ENCODE results near the gene TNFRSF25. TPM values are rescaled to one million over a fixed set of nuclear protein-coding genes. Genes with fewer than 3 reads are reported as not detected.

The TNFRSF25 gene, protein sequence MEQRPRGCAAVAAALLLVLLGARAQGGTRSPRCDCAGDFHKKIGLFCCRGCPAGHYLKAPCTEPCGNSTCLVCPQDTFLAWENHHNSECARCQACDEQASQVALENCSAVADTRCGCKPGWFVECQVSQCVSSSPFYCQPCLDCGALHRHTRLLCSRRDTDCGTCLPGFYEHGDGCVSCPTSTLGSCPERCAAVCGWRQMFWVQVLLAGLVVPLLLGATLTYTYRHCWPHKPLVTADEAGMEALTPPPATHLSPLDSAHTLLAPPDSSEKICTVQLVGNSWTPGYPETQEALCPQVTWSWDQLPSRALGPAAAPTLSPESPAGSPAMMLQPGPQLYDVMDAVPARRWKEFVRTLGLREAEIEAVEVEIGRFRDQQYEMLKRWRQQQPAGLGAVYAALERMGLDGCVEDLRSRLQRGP
- total RNA-seq = 4.8 and 14.0 TPM in 2 replicates
- 7.1 and 16.9 TPM in 2 replicates for polyA plus RNA-seq

GRCh38 chr1:6466023-6466422 is at the start of gene TNFRSF25:
TNFRSF25 (minus strand) TSS chr1:6466173; CDS start chr1:6466107, 66 bp downstream.
- TF ChIP-seq EZH2 (IDR thresholded peaks at IDR 0.05; ENCODE audit: borderline replicate concordance) (no peak), EZH2phosphoT487 (IDR thresholded peaks at IDR 0.05; ENCODE audit: low read depth, severe bottlenecking, unreplicated experiment) (no peak)
- TF ChIP-seq, protein P1, sequence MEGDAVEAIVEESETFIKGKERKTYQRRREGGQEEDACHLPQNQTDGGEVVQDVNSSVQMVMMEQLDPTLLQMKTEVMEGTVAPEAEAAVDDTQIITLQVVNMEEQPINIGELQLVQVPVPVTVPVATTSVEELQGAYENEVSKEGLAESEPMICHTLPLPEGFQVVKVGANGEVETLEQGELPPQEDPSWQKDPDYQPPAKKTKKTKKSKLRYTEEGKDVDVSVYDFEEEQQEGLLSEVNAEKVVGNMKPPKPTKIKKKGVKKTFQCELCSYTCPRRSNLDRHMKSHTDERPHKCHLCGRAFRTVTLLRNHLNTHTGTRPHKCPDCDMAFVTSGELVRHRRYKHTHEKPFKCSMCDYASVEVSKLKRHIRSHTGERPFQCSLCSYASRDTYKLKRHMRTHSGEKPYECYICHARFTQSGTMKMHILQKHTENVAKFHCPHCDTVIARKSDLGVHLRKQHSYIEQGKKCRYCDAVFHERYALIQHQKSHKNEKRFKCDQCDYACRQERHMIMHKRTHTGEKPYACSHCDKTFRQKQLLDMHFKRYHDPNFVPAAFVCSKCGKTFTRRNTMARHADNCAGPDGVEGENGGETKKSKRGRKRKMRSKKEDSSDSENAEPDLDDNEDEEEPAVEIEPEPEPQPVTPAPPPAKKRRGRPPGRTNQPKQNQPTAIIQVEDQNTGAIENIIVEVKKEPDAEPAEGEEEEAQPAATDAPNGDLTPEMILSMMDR (IDR thresholded peaks at IDR 0.05; ENCODE audit: poor library complexity) = no peak
- H3K36me3 ChIP-seq (replicated peaks; ENCODE audit: insufficient read depth, low read depth) = no peaks in the 10 kb centered on the region

GRCh38 chr1:6515771-6516170 is 49.8 kb upstream of the TNFRSF25 start:
- H3K9me2 ChIP-seq (replicated peaks; ENCODE audit: insufficient read depth) = no peaks in the 10 kb centered on the region
- H3K36me3 ChIP-seq (replicated peaks; ENCODE audit: insufficient read depth, low read depth) = no peaks in the 10 kb centered on the region
- no peak overlapping the region for H3K4me3 ChIP-seq
- H3K4me1 ChIP-seq (ENCODE audit: insufficient read depth) = peaks cover 14% of the 10 kb centered on the region
- TF ChIP-seq, protein P1 (IDR thresholded peaks at IDR 0.05; ENCODE audit: poor library complexity) = no peak
- TF ChIP-seq EZH2phosphoT487 (IDR thresholded peaks at IDR 0.05; ENCODE audit: low read depth, severe bottlenecking, unreplicated experiment) (no peak), EZH2 (IDR thresholded peaks at IDR 0.05; ENCODE audit: borderline replicate concordance) (no peak)
- no peaks in the 10 kb centered on the region for H3K27me3 ChIP-seq
- no peak overlapping the region for H3K4me2 ChIP-seq
- H4K20me1 ChIP-seq (ENCODE audit: insufficient read depth, poor library complexity, severe bottlenecking) = no peaks in the 10 kb centered on the region
- H3K79me2 ChIP-seq = no peaks in the 10 kb centered on the region
- H3K9me3 ChIP-seq (ENCODE audit: low read depth) = no peaks in the 10 kb centered on the region
- no peak overlapping the region for H2AFZ ChIP-seq
- 88% methylated on average over 4 of the region's 4 CpGs for WGBS (ENCODE audit: low lambda C conversion rate, missing lambda C conversion rate)
- DNase-seq (ENCODE audit: low spot score) = no peak
- H3K27ac ChIP-seq = no peak overlapping the region

More at GRCh38 chr1:6466023-6466422, at the start of gene TNFRSF25:
- no peak within 1 kb of the TSS for H3K4me3 ChIP-seq
- no peak within 1 kb of the TSS for H3K27ac ChIP-seq
- H3K27me3 ChIP-seq = no peaks in the 10 kb centered on the region
- DNase-seq (ENCODE audit: low spot score) = no peak
- no peak within 1 kb of the TSS for H3K4me2 ChIP-seq
- H3K9me2 ChIP-seq (replicated peaks; ENCODE audit: insufficient read depth) = no peaks in the 10 kb centered on the region
- 66% methylated on average over 27 of the region's 43 CpGs for WGBS (ENCODE audit: low lambda C conversion rate, missing lambda C conversion rate)
- no peaks in the 10 kb centered on the region for H3K79me2 ChIP-seq
- no peak within 1 kb of the TSS for H2AFZ ChIP-seq
- H4K20me1 ChIP-seq (ENCODE audit: insufficient read depth, poor library complexity, severe bottlenecking) = no peaks in the 10 kb centered on the region
- no peaks in the 10 kb centered on the region for H3K4me1 ChIP-seq (ENCODE audit: insufficient read depth)
- H3K9me3 ChIP-seq (ENCODE audit: low read depth) = no peaks in the 10 kb centered on the region

- Histone ChIP-seq H3K4me3 (no peak overlapping the region), H3K79me2 (no peaks in the 10 kb centered on the region), H3K36me3 (replicated peaks; ENCODE audit: insufficient read depth, low read depth) (no peaks in the 10 kb centered on the region), H3K27ac (no peak overlapping the region), H3K4me1 (ENCODE audit: insufficient read depth) (no peaks in the 10 kb centered on the region), H4K20me1 (ENCODE audit: insufficient read depth, poor library complexity, severe bottlenecking) (no peaks in the 10 kb centered on the region), H2AFZ (no peak overlapping the region), H3K9me3 (ENCODE audit: low read depth) (no peaks in the 10 kb centered on the region), H3K4me2 (no peak overlapping the region), H3K9me2 (replicated peaks; ENCODE audit: insufficient read depth) (no peaks in the 10 kb centered on the region), H3K27me3 (no peaks in the 10 kb centered on the region)
- TF ChIP-seq EZH2 (IDR thresholded peaks at IDR 0.05; ENCODE audit: borderline replicate concordance) = no peak
- 66% methylated on average over 9 of the region's 9 CpGs for WGBS (ENCODE audit: low lambda C conversion rate, missing lambda C conversion rate)
- DNase-seq (ENCODE audit: low spot score) = no peak
These were observed 47.4 kb upstream of the TNFRSF25 start for GRCh38 chr1:6513320-6513801.

- H2AFZ ChIP-seq = no peak overlapping the region
- no peak for DNase-seq (ENCODE audit: low spot score)
- no peaks in the 10 kb centered on the region for H3K79me2 ChIP-seq
- TF ChIP-seq, protein P1 (IDR thresholded peaks at IDR 0.05; ENCODE audit: poor library complexity) = no peak
- TF ChIP-seq EZH2phosphoT487 (IDR thresholded peaks at IDR 0.05; ENCODE audit: low read depth, severe bottlenecking, unreplicated experiment) (no peak), EZH2 (IDR thresholded peaks at IDR 0.05; ENCODE audit: borderline replicate concordance) (no peak)
- no peaks in the 10 kb centered on the region for H3K27me3 ChIP-seq
- no peaks in the 10 kb centered on the region for H3K9me3 ChIP-seq (ENCODE audit: low read depth)
- no peak overlapping the region for H3K4me2 ChIP-seq
- 90% methylated on average over 8 of the region's 8 CpGs for WGBS (ENCODE audit: low lambda C conversion rate, missing lambda C conversion rate)
- no peaks in the 10 kb centered on the region for H3K4me1 ChIP-seq (ENCODE audit: insufficient read depth)
- H3K4me3 ChIP-seq = no peak overlapping the region
- H4K20me1 ChIP-seq (ENCODE audit: insufficient read depth, poor library complexity, severe bottlenecking) = no peaks in the 10 kb centered on the region
- no peaks in the 10 kb centered on the region for H3K9me2 ChIP-seq (replicated peaks; ENCODE audit: insufficient read depth)
- no peaks in the 10 kb centered on the region for H3K36me3 ChIP-seq (replicated peaks; ENCODE audit: insufficient read depth, low read depth)
- H3K27ac ChIP-seq = no peak overlapping the region
These were observed 46.9 kb upstream of the TNFRSF25 start for GRCh38 chr1:6512908-6513280.
